A549 (cell line): Measurements from ENCODE around the gene PKD1. TPM values are rescaled to one million over a fixed set of nuclear protein-coding genes. Genes with fewer than 3 reads are reported as not detected.

Source experiments
- ATAC-seq, 2 experiments: fragments of 200-7000 bp in 1 of 2; fragments of >200 bp in 1 of 2; cut with Nextera tagmentation in 1 of 2; cut with Tn5 transposase in 1 of 2; 3 replicates each; pipeline versions ENCODE4 v1.8.0 to v1.9.1; 2018 to 2020; ENCODE audit warnings: mild to moderate bottlenecking in 1 of 2, moderate library complexity in 1 of 2
- CTCF ChIA-PET: fragments of 300-600 bp; sonication (Branson Sonifier 250); formaldehyde crosslinking; extraction: SDS; loops from one replicate; lab custom pipeline; 2021; ENCODE audit warnings: antibody characterized with exemption, inconsistent platforms; lab: Yijun Ruan, JAX
- POLR2A ChIA-PET: fragments of 350-600 bp; formaldehyde crosslinking; extraction: SDS; loops from one replicate; lab custom pipeline; 2021; ENCODE audit warnings: antibody characterized with exemption, inconsistent platforms; lab: Yijun Ruan, JAX
- DNase-seq, 2 experiments: peaks; one replicate each; pipeline versions ENCODE4 v3.0.0 to v3.0.0-alpha.2; 2011 to 2016; ENCODE audit warnings: low read depth in 1 of 2, low spot score in 1 of 2
- FAIRE-seq: peaks from 2 replicates; lab custom pipeline; 2011; peaks lifted over from hg19 to GRCh38; lab: Jason Lieb, UNC
- H3K27ac ChIP-seq, 2 experiments: fragments of >200 bp; sonication (Bioruptor Twin); formaldehyde crosslinking; 3 replicates each; pipeline ENCODE4 v1.5.1; 2016 to 2017
- H3K4me1 ChIP-seq: fragments of >200 bp; sonication (Bioruptor Twin); formaldehyde crosslinking; 3 replicates; pipeline ENCODE4 v1.6.1; 2016
- H3K4me2 ChIP-seq: fragments of >200 bp; sonication (Bioruptor Twin); formaldehyde crosslinking; 3 replicates; pipeline ENCODE4 v1.6.1; 2016
- H3K4me3 ChIP-seq: fragments of >200 bp; sonication (Bioruptor Twin); formaldehyde crosslinking; 3 replicates; pipeline ENCODE4 v1.5.1; 2016
- H3K9me3 ChIP-seq: fragments of >200 bp; sonication (Bioruptor Twin); formaldehyde crosslinking; 3 replicates; pipeline ENCODE4 v1.6.1; 2016
- ATOH8 ChIP-seq: fragments of 250-450 bp; sonication (Bioruptor Pico); IDR thresholded peaks from 2 replicates; pipeline ENCODE4 v1.5.0; 2020; ENCODE audit warnings: low read depth, mild to moderate bottlenecking, moderate library complexity
- BHLHE40 ChIP-seq: IDR thresholded peaks from 2 replicates; pipeline ENCODE4 v1.6.1; 2012; ENCODE audit warnings: low read depth, low read length, inconsistent platforms
- CBX2 ChIP-seq: fragments of 200-600 bp; sonication (generic); IDR thresholded peaks from 2 replicates; pipeline ENCODE4 v1.6.1; 2016; ENCODE audit warnings: low read depth, mild to moderate bottlenecking, borderline replicate concordance
- EHF ChIP-seq: fragments of 250-450 bp; sonication (Bioruptor Pico); IDR thresholded peaks from 2 replicates; pipeline ENCODE4 v1.5.0; 2020; ENCODE audit warnings: mild to moderate bottlenecking
- EHMT2 ChIP-seq: fragments of 200-600 bp; sonication (generic); IDR thresholded peaks from 2 replicates; pipeline ENCODE4 v1.6.1; 2016; ENCODE audit warnings: antibody characterized with exemption, low read depth, mild to moderate bottlenecking, moderate library complexity
- ELK1 ChIP-seq: fragments of 150-350 bp; IDR thresholded peaks from 2 replicates; pipeline ENCODE4 v1.6.1; 2014; ENCODE audit warnings: low read depth, mild to moderate bottlenecking, low read length
- ESRRA ChIP-seq: fragments of 150-350 bp; IDR thresholded peaks from 2 replicates; pipeline ENCODE4 v1.6.1; 2014; ENCODE audit warnings: mild to moderate bottlenecking, low read length, borderline replicate concordance
- FOSL2 ChIP-seq, 2 experiments: fragments of 450-650 bp in 1 of 2; fragments of >200 bp in 1 of 2; sonication (Bioruptor Twin) in 1 of 2; formaldehyde crosslinking; IDR thresholded peaks; 2 replicates each; pipeline versions ENCODE4 v1.5.0 to v1.6.1; 2016 to 2020; ENCODE audit warnings: mild to moderate bottlenecking in 1 of 2, moderate library complexity in 1 of 2
- FOXS1 ChIP-seq: fragments of 250-450 bp; sonication (Bioruptor Pico); IDR thresholded peaks from 2 replicates; pipeline ENCODE4 v1.5.0; 2020; ENCODE audit warnings: mild to moderate bottlenecking, moderate library complexity
- GATA3 ChIP-seq: IDR thresholded peaks from 2 replicates; pipeline ENCODE4 v1.6.1; 2012; ENCODE audit warnings: borderline replicate concordance
- HDAC2 ChIP-seq: fragments of 200-600 bp; sonication (generic); IDR thresholded peaks from 2 replicates; pipeline ENCODE4 v1.6.1; 2016
- HOXA7 ChIP-seq: fragments of 250-450 bp; sonication (Bioruptor Pico); IDR thresholded peaks from 2 replicates; pipeline ENCODE4 v1.5.0; 2020; ENCODE audit warnings: mild to moderate bottlenecking, moderate library complexity
- JUN ChIP-seq, 2 experiments: fragments of >200 bp; sonication (Bioruptor Twin); formaldehyde crosslinking; IDR thresholded peaks; 2 replicates in 1 of 2; 3 replicates in 1 of 2; pipeline ENCODE4 v1.6.1; 2016 to 2017
- JUNB ChIP-seq: fragments of >200 bp; sonication (Bioruptor Twin); formaldehyde crosslinking; IDR thresholded peaks from 2 replicates; pipeline ENCODE4 v1.6.1; 2016
- KDM5A ChIP-seq: fragments of 200-600 bp; sonication (generic); IDR thresholded peaks from 2 replicates; pipeline ENCODE4 v1.6.1; 2016; ENCODE audit warnings: antibody characterized with exemption, mild to moderate bottlenecking
- MAFK ChIP-seq: fragments of 450-650 bp; IDR thresholded peaks from 2 replicates; pipeline ENCODE4 v1.6.1; 2014; ENCODE audit not compliant: partially characterized antibody
- MAZ ChIP-seq: fragments of 150-350 bp; IDR thresholded peaks from 2 replicates; pipeline ENCODE4 v1.6.1; 2014; ENCODE audit warnings: antibody characterized with exemption, low read depth, low read length, borderline replicate concordance
- NFE2L2 ChIP-seq: fragments of 150-350 bp; conservative IDR thresholded peaks from 2 replicates; pipeline ENCODE4 v1.6.1; 2014; ENCODE audit warnings: low read length
- PBX3 ChIP-seq: IDR thresholded peaks from 2 replicates; pipeline ENCODE4 v1.6.1; 2012
- RARB ChIP-seq: fragments of 250-450 bp; sonication (Bioruptor Pico); IDR thresholded peaks from 2 replicates; pipeline ENCODE4 v1.8.0; 2021; ENCODE audit warnings: mild to moderate bottlenecking, moderate library complexity
- RCOR1 ChIP-seq: fragments of 150-350 bp; IDR thresholded peaks from 2 replicates; pipeline ENCODE4 v1.6.1; 2014; ENCODE audit warnings: antibody characterized with exemption, low read length, low read depth
- REST ChIP-seq: fragments of 200-600 bp; sonication (generic); IDR thresholded peaks from 2 replicates; pipeline ENCODE4 v1.6.1; 2016; ENCODE audit warnings: antibody characterized with exemption, mild to moderate bottlenecking, moderate library complexity
- SMC3 ChIP-seq: fragments of >200 bp; sonication (Bioruptor Twin); formaldehyde crosslinking; IDR thresholded peaks from 3 replicates; pipeline ENCODE4 v1.6.1; 2018; ENCODE audit warnings: inconsistent platforms
- TFCP2L1 ChIP-seq: fragments of 250-450 bp; sonication (Bioruptor Pico); IDR thresholded peaks from 2 replicates; pipeline ENCODE4 v1.5.0; 2021; ENCODE audit warnings: mild to moderate bottlenecking
- ZC3H11A ChIP-seq: fragments of 450-650 bp; IDR thresholded peaks from 2 replicates; pipeline ENCODE4 v1.6.1; 2014; ENCODE audit warnings: antibody characterized with exemption, mild to moderate bottlenecking
- ZNF302 ChIP-seq: fragments of 250-450 bp; sonication (Bioruptor Pico); IDR thresholded peaks from 2 replicates; pipeline ENCODE4 v1.9.0; 2021; ENCODE audit warnings: inconsistent platforms, mild to moderate bottlenecking, moderate library complexity
- ZSCAN20 ChIP-seq: fragments of 250-450 bp; sonication (Bioruptor Pico); IDR thresholded peaks from 2 replicates; pipeline ENCODE4 v1.8.0; 2022; ENCODE audit warnings: mild to moderate bottlenecking, moderate library complexity
- WGBS: methylation state at CpG from one replicate; pipeline ENCODE4 v1.1.6; 2017; ENCODE audit errors: missing lambda C conversion rate; 5-methylcytosine and 5-hydroxymethylcytosine counted together
- polyA plus RNA-seq, 4 experiments: library from polyadenylated mRNA; depleted of rRNA in 3 of 4; stranded (reverse); fragments of >200 nt; fragmentation: RNase III in 1 of 4; extraction: RNeasy Plus Mini Kit Qiagen cat#74134 plus additional on column Dnase treatment in 1 of 4; gene quantifications; 2 replicates in 3 of 4; 3 replicates in 1 of 4; pipeline ENCODE4 v1.2.3, GENCODE V29; 2011 to 2017
- TF ChIP-seq, protein P1 (sequence below): fragments of >200 bp; sonication (Bioruptor Twin); formaldehyde crosslinking; IDR thresholded peaks from 2 replicates; pipeline ENCODE4 v1.6.1; 2016
- TF ChIP-seq, protein P2 (sequence below): IDR thresholded peaks from 2 replicates; pipeline ENCODE4 v1.6.1; 2012
- TF ChIP-seq, protein P3 (sequence below): fragments of 250-450 bp; sonication (Bioruptor Pico); IDR thresholded peaks from 2 replicates; pipeline ENCODE4 v1.5.0; 2021; ENCODE audit warnings: mild to moderate bottlenecking, moderate library complexity, borderline replicate concordance
- TF ChIP-seq, protein P4 (sequence below): fragments of 450-650 bp; IDR thresholded peaks from 2 replicates; pipeline ENCODE4 v1.6.1; 2014; ENCODE audit warnings: antibody characterized with exemption

PKD1 gene
- polyA plus RNA-seq, 2 of the 4 experiments (the other 2 are of a cell fraction) = 11.5 to 39.2 TPM

- FAIRE-seq (no peak), DNase-seq (peak; percentile 84 to 85), ATAC-seq (peak; percentile 42 to 56)
- peaks cover 53% of the 10 kb centered on the region for H3K4me1 ChIP-seq
- H3K27ac ChIP-seq = peak within 1 kb of the TSS; percentile 92 to 94
- H3K4me2 ChIP-seq = peak within 1 kb of the TSS; percentile 99
- 4% methylated on average over 9 of the region's 55 CpGs for WGBS
- H3K9me3 ChIP-seq = no peaks in the 10 kb centered on the region
- peak within 1 kb of the TSS; percentile 45 for H3K4me3 ChIP-seq
- CTCF ChIA-PET = interaction anchor here (1.2 to 6.5 kb wide), 6 partner anchors 7 to 144 kb away, joined by 3 to 52 read pairs (median 8); partner anchors contain the start of gene ECI1
- POLR2A ChIA-PET = interaction anchor here (0.9 to 1.8 kb wide), 3 partner anchors 12 to 183 kb away, joined by 3 to 8 read pairs (median 4); partner anchors contain the start of genes PKD1 and RPS2
- TF ChIP-seq ATOH8 (CRISPR knock-in tag) = no peak
- no peak for TF ChIP-seq BHLHE40
- TF ChIP-seq, protein P1, sequence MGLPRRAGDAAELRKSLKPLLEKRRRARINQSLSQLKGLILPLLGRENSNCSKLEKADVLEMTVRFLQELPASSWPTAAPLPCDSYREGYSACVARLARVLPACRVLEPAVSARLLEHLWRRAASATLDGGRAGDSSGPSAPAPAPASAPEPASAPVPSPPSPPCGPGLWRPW = no peak
- TF ChIP-seq SMC3 = no peak
- TF ChIP-seq FOSL2 (IDR thresholded peaks at IDR 0.05) = no peak
- no peak for TF ChIP-seq FOSL2 (CRISPR knock-in tag; IDR thresholded peaks at IDR 0.05)
- TF ChIP-seq, protein P2, sequence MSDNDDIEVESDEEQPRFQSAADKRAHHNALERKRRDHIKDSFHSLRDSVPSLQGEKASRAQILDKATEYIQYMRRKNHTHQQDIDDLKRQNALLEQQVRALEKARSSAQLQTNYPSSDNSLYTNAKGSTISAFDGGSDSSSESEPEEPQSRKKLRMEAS = peak; percentile 44; the same call in 1 of the 2 replicates
- no peak for TF ChIP-seq HOXA7 (CRISPR knock-in tag)
- TF ChIP-seq JUN (IDR thresholded peaks at IDR 0.05) = no peak; a peak in 1 of 5 replicates
- no peak for TF ChIP-seq MAFK
- TF ChIP-seq RARB (CRISPR knock-in tag) = no peak
- no peak for TF ChIP-seq CBX2
- TF ChIP-seq ELK1 = no peak
- TF ChIP-seq KDM5A = no peak
- no peak for TF ChIP-seq JUNB
- TF ChIP-seq FOXS1 (CRISPR knock-in tag) = no peak
- TF ChIP-seq EHF (CRISPR knock-in tag) = no peak; the same call in 1 of the 2 replicates
- no peak for TF ChIP-seq NFE2L2
- no peak for TF ChIP-seq ZC3H11A
- TF ChIP-seq RCOR1 = no peak
- TF ChIP-seq EHMT2 = no peak
- TF ChIP-seq, protein P3, sequence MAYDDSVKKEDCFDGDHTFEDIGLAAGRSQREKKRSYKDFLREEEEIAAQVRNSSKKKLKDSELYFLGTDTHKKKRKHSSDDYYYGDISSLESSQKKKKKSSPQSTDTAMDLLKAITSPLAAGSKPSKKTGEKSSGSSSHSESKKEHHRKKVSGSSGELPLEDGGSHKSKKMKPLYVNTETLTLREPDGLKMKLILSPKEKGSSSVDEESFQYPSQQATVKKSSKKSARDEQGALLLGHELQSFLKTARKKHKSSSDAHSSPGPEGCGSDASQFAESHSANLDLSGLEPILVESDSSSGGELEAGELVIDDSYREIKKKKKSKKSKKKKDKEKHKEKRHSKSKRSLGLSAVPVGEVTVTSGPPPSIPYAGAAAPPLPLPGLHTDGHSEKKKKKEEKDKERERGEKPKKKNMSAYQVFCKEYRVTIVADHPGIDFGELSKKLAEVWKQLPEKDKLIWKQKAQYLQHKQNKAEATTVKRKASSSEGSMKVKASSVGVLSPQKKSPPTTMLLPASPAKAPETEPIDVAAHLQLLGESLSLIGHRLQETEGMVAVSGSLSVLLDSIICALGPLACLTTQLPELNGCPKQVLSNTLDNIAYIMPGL (CRISPR knock-in tag) = no peak
- TF ChIP-seq, protein P4, sequence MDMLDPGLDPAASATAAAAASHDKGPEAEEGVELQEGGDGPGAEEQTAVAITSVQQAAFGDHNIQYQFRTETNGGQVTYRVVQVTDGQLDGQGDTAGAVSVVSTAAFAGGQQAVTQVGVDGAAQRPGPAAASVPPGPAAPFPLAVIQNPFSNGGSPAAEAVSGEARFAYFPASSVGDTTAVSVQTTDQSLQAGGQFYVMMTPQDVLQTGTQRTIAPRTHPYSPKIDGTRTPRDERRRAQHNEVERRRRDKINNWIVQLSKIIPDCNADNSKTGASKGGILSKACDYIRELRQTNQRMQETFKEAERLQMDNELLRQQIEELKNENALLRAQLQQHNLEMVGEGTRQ = peak; percentile 19; the same call in 1 of the 2 replicates
- no peak for TF ChIP-seq ZSCAN20 (CRISPR knock-in tag)
- TF ChIP-seq MAZ = no peak
- TF ChIP-seq REST = no peak
- TF ChIP-seq GATA3 = no peak
- no peak for TF ChIP-seq HDAC2
- no peak for TF ChIP-seq ESRRA
- TF ChIP-seq PBX3 = peak; percentile 43; the same call in 1 of the 2 replicates
- no peak; the same call in 1 of the 2 replicates for TF ChIP-seq TFCP2L1 (CRISPR knock-in tag)
- no peak for TF ChIP-seq ZNF302 (CRISPR knock-in tag)
Measured at GRCh38 chr16:2147981-2148671, 12.4 kb upstream of the PKD1 start, which contains the start of gene RAB26. Gene RAB26 (plus strand): TSS chr16:2148625. CDS start chr16:2148784, 159 bp downstream.
